Skeletal muscle tissue (tissue), 4 donors: ENCODE results near the gene PTPRM. TPM values are rescaled to one million over a fixed set of nuclear protein-coding genes. Genes with fewer than 3 reads are reported as not detected.

Source experiments
- H3K27ac ChIP-seq: one replicate; pipeline ENCODE4 v1.7.0; 2013; ENCODE audit warnings: mild to moderate bottlenecking, low read depth, low read length, inconsistent platforms
- H3K27me3 ChIP-seq, 3 donors: one replicate each; pipeline ENCODE4 v1.7.0; 2013; ENCODE audit warnings: low read length in 3 of 3; ENCODE audit not compliant: control insufficient read depth in 3 of 3, insufficient read depth in 3 of 3
- H3K36me3 ChIP-seq, 3 donors: one replicate each; pipeline ENCODE4 v1.7.0; 2013; ENCODE audit warnings: low read length in 3 of 3; ENCODE audit not compliant: control insufficient read depth in 3 of 3, insufficient read depth in 3 of 3
- H3K4me1 ChIP-seq, 3 donors: one replicate each; pipeline ENCODE4 v1.7.0; 2013; ENCODE audit warnings: low read length in 3 of 3, mild to moderate bottlenecking in 3 of 3; ENCODE audit not compliant: control insufficient read depth in 3 of 3, insufficient read depth in 3 of 3
- H3K4me3 ChIP-seq, 3 donors: one replicate each; pipeline ENCODE4 v1.7.0; 2013; ENCODE audit warnings: low read length in 3 of 3
- H3K9ac ChIP-seq, 3 donors: one replicate each; pipeline ENCODE4 v1.7.0; 2013; ENCODE audit warnings: low read length in 3 of 3, mild to moderate bottlenecking in 3 of 3, moderate library complexity in 2 of 3, low read depth in 1 of 3
- H3K9me3 ChIP-seq, 3 donors: one replicate each; pipeline ENCODE4 v1.7.0; 2013; ENCODE audit warnings: low read length in 3 of 3; ENCODE audit not compliant: control insufficient read depth in 3 of 3
- total RNA-seq: library from RNA; depleted of rRNA; stranded (reverse); fragments of >200 nt; gene quantifications from one replicate; pipeline ENCODE4 v1.2.3, GENCODE V29; 2014
- donor health status: Osteomylitis.

The PTPRM gene
- total RNA-seq, 1 donor from 2014 or later, result 68.9 TPM

DNA sequence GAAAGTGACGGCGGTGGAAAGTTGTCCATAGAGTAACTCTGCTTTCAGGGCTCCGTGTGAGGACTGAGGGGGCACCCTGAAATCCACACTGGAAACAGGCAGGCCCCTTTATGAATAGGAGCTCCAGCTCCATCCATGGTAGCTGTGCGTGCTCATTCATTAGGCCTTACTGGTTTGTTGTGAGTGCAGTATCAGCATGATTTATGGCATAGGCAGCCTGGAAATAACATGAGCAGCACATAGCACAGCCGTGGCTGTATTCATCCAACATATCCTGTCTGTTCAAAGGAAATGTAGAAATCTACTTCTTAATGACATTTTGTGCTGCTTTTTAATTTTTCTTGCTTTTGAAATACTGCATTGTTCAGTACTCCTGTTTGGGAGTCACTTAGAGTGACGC lies 627.3 kb downstream of the PTPRM start:
- Histone ChIP-seq H3K36me3 (no peaks in the 10 kb centered on the region), H3K4me1 (peaks cover 0 to 3% (median 2%) of the 10 kb centered on the region in 3 donors), H3K4me3 (no peak overlapping the region), H3K9me3 (no peaks in the 10 kb centered on the region), H3K27me3 (no peaks in the 10 kb centered on the region), H3K27ac (no peak overlapping the region), H3K9ac (no peak overlapping the region)

DNA sequence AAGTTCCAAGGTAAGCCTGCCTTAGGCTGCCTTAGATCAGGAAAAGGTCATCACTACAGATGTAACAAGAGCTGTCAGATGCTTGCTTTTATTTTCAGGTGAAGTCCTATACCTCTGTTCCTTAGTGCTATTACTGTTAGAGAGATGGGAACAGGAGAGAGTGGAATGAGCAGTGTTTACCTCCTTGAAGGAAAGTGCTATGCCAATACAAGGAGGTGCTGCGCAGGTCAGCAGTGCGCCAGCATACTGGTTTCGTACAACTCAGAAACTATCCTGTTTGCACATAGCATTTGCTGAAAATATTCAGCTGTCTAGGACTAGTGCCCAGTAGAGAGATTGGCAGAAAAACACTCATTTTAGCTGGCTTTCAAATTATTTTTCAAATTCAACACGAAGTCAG lies 629.1 kb downstream of the PTPRM start:
- no peak overlapping the region for H3K9ac ChIP-seq
- H3K4me1 ChIP-seq, result no peaks in the 10 kb centered on the region
- no peaks in the 10 kb centered on the region for H3K27me3 ChIP-seq
- H3K4me3 ChIP-seq, result no peak overlapping the region
- H3K9me3 ChIP-seq, result no peaks in the 10 kb centered on the region
- H3K36me3 ChIP-seq, result no peaks in the 10 kb centered on the region
- H3K27ac ChIP-seq, result no peak overlapping the region

DNA sequence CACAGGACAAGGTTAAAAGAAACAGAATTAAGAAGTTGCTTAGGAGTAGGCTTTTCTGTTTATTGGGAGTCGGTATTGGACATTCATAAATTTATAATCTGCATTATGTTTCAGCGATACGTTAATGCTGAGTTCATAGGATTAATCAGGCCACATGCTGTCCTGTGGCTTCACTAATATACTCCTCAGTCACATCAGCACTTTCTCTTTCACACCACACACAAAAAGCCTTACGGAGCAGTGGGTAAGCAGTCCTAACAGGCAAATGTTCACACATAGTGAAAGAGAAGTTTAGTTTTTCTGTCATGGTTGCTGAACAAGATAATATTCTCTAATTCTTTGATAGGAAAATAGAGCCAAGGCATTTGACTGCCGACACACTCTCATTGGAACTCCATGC lies 630.4 kb downstream of the PTPRM start:
- Histone ChIP-seq H3K4me1 (no peaks in the 10 kb centered on the region), H3K36me3 (no peaks in the 10 kb centered on the region), H3K9me3 (no peaks in the 10 kb centered on the region), H3K4me3 (no peak overlapping the region), H3K9ac (no peak overlapping the region), H3K27me3 (no peaks in the 10 kb centered on the region), H3K27ac (no peak overlapping the region)

DNA sequence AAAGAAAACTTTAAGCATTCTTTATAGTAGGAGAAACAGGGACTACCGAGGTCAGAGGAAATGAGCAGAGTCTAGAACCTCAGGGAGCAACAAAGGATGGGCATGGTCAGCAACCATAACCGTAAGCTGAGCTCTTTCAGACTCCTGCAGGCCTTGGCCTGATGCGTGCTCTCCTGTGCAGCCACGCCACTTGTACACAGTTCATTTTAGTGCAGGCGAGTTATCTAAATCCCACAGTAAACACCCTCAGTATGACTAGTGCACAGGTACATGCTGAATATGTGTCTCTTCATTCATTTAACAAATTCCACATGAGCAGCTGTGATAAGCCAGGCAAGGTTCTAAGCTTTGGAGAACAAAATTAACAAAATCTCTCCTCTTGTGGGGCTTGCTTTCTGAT lies 640.9 kb downstream of the PTPRM start:
- Histone ChIP-seq H3K4me1 (no peaks in the 10 kb centered on the region), H3K27me3 (no peaks in the 10 kb centered on the region), H3K9me3 (no peaks in the 10 kb centered on the region), H3K9ac (no peak overlapping the region), H3K4me3 (no peak overlapping the region), H3K27ac (no peak overlapping the region), H3K36me3 (no peaks in the 10 kb centered on the region)

DNA sequence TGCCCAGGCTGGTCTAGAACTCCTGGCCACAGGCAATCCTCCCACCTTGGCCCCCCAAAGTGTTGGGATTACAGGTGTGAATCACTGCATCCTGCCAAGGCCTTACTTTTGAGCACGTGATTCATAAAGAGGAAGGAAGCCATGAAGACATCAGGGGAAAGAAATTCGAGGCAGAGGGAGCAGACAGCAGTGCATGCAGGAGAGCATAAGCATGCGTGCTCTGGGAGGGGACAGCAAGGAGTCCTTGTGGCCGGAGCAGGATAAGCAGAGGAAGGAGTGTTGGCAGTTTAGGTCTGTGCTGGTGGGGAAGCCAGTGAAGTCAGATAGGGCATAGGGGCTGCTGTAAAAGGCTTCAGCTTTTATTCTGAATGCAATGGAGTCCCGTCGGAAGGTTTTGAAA lies 641.6 kb downstream of the PTPRM start:
- no peak overlapping the region for H3K4me3 ChIP-seq
- H3K4me1 ChIP-seq, result no peaks in the 10 kb centered on the region
- no peaks in the 10 kb centered on the region for H3K36me3 ChIP-seq
- H3K9me3 ChIP-seq, result no peaks in the 10 kb centered on the region
- H3K27me3 ChIP-seq, result no peaks in the 10 kb centered on the region
- no peak overlapping the region for H3K27ac ChIP-seq
- H3K9ac ChIP-seq, result no peak overlapping the region

DNA sequence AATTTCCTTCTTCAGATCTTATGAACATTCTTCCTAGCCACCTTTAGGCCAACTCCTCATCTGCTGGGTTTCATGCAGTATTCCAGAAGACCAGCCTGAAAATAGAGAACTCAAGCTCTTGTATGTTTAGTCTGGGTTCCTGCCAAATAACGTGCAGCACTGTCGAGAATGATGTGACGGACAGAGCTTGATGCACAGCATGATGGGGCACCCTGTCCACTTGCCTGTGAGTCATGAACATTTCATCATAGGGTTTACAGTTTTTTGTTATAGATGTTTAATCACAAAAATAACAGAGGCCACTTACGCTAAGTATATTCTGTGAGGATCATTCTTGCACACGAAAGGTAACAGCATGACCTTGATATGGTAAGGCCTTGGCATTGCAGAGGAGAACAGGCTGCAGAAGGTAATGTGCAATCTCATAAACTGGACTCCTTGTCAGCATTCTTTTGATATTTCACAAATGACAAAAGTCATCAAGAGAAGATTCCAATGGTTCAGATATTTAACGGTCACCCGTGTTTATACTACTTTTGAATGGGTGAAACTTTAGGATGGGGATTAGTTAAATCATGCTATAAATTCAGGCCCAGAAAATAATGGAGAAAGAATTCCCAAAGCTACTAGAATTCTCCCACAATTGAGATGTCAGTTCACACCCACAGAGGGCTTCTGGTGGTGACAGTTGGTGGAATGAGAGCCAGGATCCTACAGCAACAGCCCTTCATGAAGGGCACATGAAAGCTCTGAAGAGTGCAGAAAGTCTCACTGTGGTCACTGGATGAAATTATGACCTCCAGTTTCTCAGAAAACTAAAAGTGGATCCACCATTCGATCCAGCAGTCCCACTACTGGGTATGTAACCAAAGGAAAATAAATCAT lies 646.0 kb downstream of the PTPRM start:
- Histone ChIP-seq H3K36me3 (no peaks in the 10 kb centered on the region), H3K9me3 (no peaks in the 10 kb centered on the region), H3K4me1 (no peaks in the 10 kb centered on the region), H3K9ac (no peak overlapping the region), H3K27me3 (no peaks in the 10 kb centered on the region), H3K4me3 (no peak overlapping the region), H3K27ac (no peak overlapping the region)

DNA sequence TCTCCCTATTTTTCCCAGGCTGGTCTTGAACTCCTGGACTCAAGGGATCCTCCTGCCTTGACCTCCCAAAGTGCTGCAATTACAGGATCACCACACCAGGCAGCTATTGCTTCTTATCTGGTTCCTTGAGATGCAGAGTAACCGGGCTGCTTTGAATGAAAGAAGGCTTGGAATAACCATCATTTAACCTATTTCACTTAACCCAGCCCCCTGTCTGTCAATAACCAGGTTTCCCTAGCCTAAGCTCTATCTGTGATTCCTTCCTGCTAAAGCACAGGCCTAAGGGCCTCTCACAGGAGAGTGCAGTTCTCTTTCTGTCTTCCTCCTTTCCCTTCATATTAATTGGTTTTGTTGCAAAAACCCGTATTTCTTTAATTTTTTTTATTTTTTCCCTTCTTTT lies 648.6 kb downstream of the PTPRM start:
- Histone ChIP-seq H3K27ac (no peak overlapping the region), H3K9me3 (no peaks in the 10 kb centered on the region), H3K4me3 (no peak overlapping the region), H3K27me3 (no peaks in the 10 kb centered on the region), H3K9ac (no peak overlapping the region), H3K36me3 (no peaks in the 10 kb centered on the region), H3K4me1 (no peaks in the 10 kb centered on the region)

DNA sequence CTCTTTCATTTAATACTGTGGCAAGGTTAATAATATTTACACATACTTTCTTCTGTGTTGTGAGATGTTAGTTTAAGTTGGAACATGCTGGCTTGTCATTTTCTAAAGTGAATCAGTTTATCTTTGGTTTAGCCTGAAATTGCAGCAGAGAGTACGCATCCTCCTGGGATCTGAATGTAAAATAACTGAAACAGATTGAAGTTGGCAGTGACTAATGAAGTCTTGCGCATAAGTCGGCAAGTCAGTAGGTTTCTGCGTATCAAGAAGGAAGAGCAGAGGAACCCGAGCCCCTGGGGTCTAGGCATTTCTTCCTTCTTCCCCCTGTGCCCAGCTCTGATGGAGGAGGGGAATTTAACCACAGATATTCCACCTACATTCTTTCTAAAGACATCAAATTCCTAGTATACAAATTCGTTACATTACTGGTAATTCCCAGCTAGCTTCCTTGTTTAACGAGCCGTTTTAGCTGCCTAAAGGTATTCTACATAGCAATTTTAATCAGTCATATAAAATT lies 650.0 kb downstream of the PTPRM start:
- H3K9ac ChIP-seq, result no peak overlapping the region
- no peaks in the 10 kb centered on the region for H3K27me3 ChIP-seq
- no peaks in the 10 kb centered on the region for H3K4me1 ChIP-seq
- no peaks in the 10 kb centered on the region for H3K9me3 ChIP-seq
- no peaks in the 10 kb centered on the region for H3K36me3 ChIP-seq
- H3K4me3 ChIP-seq, result no peak overlapping the region
- no peak overlapping the region for H3K27ac ChIP-seq

DNA sequence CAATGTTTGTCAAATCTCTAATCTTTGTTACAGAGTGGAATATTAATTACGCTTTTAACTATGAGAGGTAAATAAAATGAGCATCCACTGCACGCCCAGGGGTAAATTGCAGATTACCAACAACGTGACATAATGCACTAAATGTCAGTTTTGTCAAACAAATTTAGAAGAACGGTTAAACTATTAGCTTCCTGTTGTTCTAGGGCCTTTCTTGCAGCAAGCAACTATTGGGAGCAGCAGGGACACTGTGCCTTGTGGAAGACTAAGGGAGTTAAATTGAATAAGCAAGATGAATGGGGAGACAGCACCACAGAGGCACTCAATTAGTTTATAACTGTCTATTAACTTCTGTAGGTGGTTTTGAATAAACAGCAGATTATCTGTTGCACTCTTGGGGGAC lies 651.1 kb downstream of the PTPRM start:
- H3K36me3 ChIP-seq, result no peaks in the 10 kb centered on the region
- H3K9me3 ChIP-seq, result no peaks in the 10 kb centered on the region
- H3K4me3 ChIP-seq, result no peak overlapping the region
- no peak overlapping the region for H3K9ac ChIP-seq
- no peak overlapping the region for H3K27ac ChIP-seq
- no peaks in the 10 kb centered on the region for H3K4me1 ChIP-seq
- no peaks in the 10 kb centered on the region for H3K27me3 ChIP-seq

DNA sequence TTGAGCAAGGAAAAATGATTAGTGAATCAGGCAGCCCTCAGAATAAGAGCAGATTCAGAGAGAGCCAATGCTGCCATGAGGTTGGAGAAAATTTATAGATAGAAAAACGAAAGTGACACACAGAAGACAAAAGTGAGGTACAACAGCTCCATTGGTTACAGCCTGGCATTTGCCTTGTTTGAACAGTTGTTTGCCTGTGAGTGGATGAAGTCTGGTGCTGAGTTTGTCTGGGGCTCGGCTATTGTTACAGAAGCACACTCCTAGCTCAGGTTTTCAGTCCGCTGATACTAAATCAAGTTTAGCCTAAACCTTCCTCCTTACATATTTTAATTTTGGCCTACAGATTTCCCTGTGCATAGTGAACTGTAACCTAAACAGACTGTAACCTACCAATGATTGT lies 654.3 kb downstream of the PTPRM start:
- H3K27ac ChIP-seq, result no peak overlapping the region
- no peak overlapping the region for H3K9ac ChIP-seq
- H3K36me3 ChIP-seq, result no peaks in the 10 kb centered on the region

More for the DNA sequence above, 654.3 kb downstream of the PTPRM start:
- Histone ChIP-seq H3K4me3 (no peak overlapping the region), H3K4me1 (no peaks in the 10 kb centered on the region), H3K27me3 (no peaks in the 10 kb centered on the region), H3K9me3 (no peaks in the 10 kb centered on the region)
